Fibroblast of lung (primary cell): ENCODE data around the gene SRGAP1.

Experiments
- CTCF ChIP-seq, 2 donors: IDR thresholded peaks in 1 of 2; conservative IDR thresholded peaks in 1 of 2; 1 replicate in 1 of 2; 2 replicates in 1 of 2; pipeline ENCODE4 v1.5.1; 2011 to 2012; ENCODE audit warnings: low read length in 2 of 2, control low read depth in 1 of 2, inconsistent platforms in 1 of 2, low read depth in 1 of 2, mild to moderate bottlenecking in 1 of 2
- EZH2 ChIP-seq: IDR thresholded peaks from 2 replicates; pipeline ENCODE4 v1.5.1; 2012; ENCODE audit warnings: low read length, control low read depth, mild to moderate bottlenecking; ENCODE audit errors: missing control alignments

- TF ChIP-seq CTCF (conservative IDR thresholded peaks at IDR 0.05 in 1 of 2, IDR thresholded peaks at IDR 0.05 in 1 of 2; ENCODE audit: low read depth in 1 of 2, low read length in 2 of 2) (no peak), EZH2 (no peak)
Measured at GRCh38 chr12:64147011-64147631, 302.6 kb downstream of the SRGAP1 start.
